Gastroesophageal sphincter (tissue), 3 donors: ENCODE measurements around the gene ANKS1B.

Source experiments
- CTCF ChIP-seq, 4 experiments: fragments of 200-600 bp in 2 of 4; fragments of 450-650 bp in 2 of 4; sonication (generic) in 1 of 4; IDR thresholded peaks; one replicate each; pipeline ENCODE4 v1.5.1; 2017 to 2019; ENCODE audit warnings: antibody characterized with exemption in 4 of 4, mild to moderate bottlenecking in 2 of 4, moderate library complexity in 2 of 4
- EP300 ChIP-seq: sonication (generic); formaldehyde crosslinking; IDR thresholded peaks from one replicate; pipeline ENCODE4 v1.6.1; 2017; ENCODE audit warnings: antibody characterized with exemption, mild to moderate bottlenecking
- POLR2A ChIP-seq, 2 donors: fragments of 450-650 bp; IDR thresholded peaks; one replicate each; pipeline ENCODE4 v1.6.1; 2017; ENCODE audit warnings: antibody characterized with exemption in 2 of 2, mild to moderate bottlenecking in 2 of 2, moderate library complexity in 1 of 2
- POLR2AphosphoS5 ChIP-seq: sonication (generic); formaldehyde crosslinking; IDR thresholded peaks from one replicate; pipeline ENCODE4 v1.6.1; 2017; ENCODE audit warnings: antibody characterized with exemption

GRCh38 chr12:99392091-99392850, 592.5 kb downstream of the ANKS1B start:
- TF ChIP-seq CTCF (IDR thresholded peaks at IDR 0.05) (no peak), POLR2AphosphoS5 (no peak), POLR2A (IDR thresholded peaks at IDR 0.05) (no peak), EP300 (no peak)
